H1 (cell line): ENCODE results near the gene XK. TPM values are rescaled to one million over a fixed set of nuclear protein-coding genes. Genes with fewer than 3 reads are reported as not detected.

Experiments used
- CTCF ChIA-PET: fragments of 300-600 bp; sonication (Branson Sonifier 250); formaldehyde crosslinking; loops from one replicate; lab custom pipeline; 2021; ENCODE audit not compliant: partially characterized antibody; lab: Charles Lee
- POLR2A ChIA-PET: fragments of 300-600 bp; sonication (Branson Sonifier 250); formaldehyde crosslinking; loops from one replicate; lab custom pipeline; 2021; ENCODE audit warnings: inconsistent platforms; ENCODE audit not compliant: partially characterized antibody; lab: Charles Lee
- DNase-seq, 2 experiments: peaks; one replicate each; pipeline versions ENCODE4 v3.0.0 to v3.0.0-alpha.2; 2010 to 2022; ENCODE audit warnings: low spot score in 2 of 2, low read depth in 1 of 2, mixed read lengths in 1 of 2
- FAIRE-seq: peaks from 2 replicates; lab custom pipeline; 2011; peaks lifted over from hg19 to GRCh38; lab: Jason Lieb, UNC
- H2AFZ ChIP-seq: 2 replicates; pipeline ENCODE4 v1.8.1; 2012; ENCODE audit warnings: low read length, inconsistent platforms
- H2AK5ac ChIP-seq: 2 replicates; pipeline ENCODE4 v1.6.1; 2013; ENCODE audit warnings: low read depth, low read length
- H2BK120ac ChIP-seq: replicated peaks from 2 replicates; pipeline ENCODE3; 2013; ENCODE audit warnings: low read depth, low read length, inconsistent platforms
- H2BK12ac ChIP-seq: 2 replicates; pipeline ENCODE4 v1.6.1; 2013; ENCODE audit warnings: low read depth, low read length
- H2BK15ac ChIP-seq: 2 replicates; pipeline ENCODE4 v1.6.1; 2013; ENCODE audit warnings: low read length
- H2BK20ac ChIP-seq: 2 replicates; pipeline ENCODE4 v1.6.1; 2013; ENCODE audit warnings: low read length
- H2BK5ac ChIP-seq: 2 replicates; pipeline ENCODE4 v1.6.1; 2013; ENCODE audit warnings: low read depth, low read length
- H3K14ac ChIP-seq: 2 replicates; pipeline ENCODE4 v1.6.1; 2013; ENCODE audit warnings: inconsistent platforms; ENCODE audit not compliant: insufficient read length
- H3K18ac ChIP-seq: 2 replicates; pipeline ENCODE4 v1.6.1; 2013; ENCODE audit warnings: low read length; ENCODE audit errors: extremely low read depth
- H3K23ac ChIP-seq: 2 replicates; pipeline ENCODE4 v1.6.1; 2013; ENCODE audit warnings: inconsistent platforms; ENCODE audit not compliant: insufficient read length
- H3K23me2 ChIP-seq: 2 replicates; pipeline ENCODE4 v1.6.1; 2013; ENCODE audit warnings: low read depth, low read length
- H3K27ac ChIP-seq: 2 replicates; pipeline ENCODE4 v1.6.1; 2011; ENCODE audit warnings: low read depth, low read length, inconsistent platforms
- H3K27me3 ChIP-seq, 4 experiments: replicated peaks in 1 of 4; 1 replicate in 1 of 4; 2 replicates in 3 of 4; pipeline versions ENCODE4 v1.6.1 to v1.8.1; 2011 to 2013; ENCODE audit warnings: low read length in 3 of 4, mild to moderate bottlenecking in 3 of 4, inconsistent platforms in 2 of 4, mixed read lengths in 2 of 4, moderate library complexity in 1 of 4; ENCODE audit not compliant: control insufficient read depth in 3 of 4, insufficient read depth in 3 of 4; ENCODE audit errors: extremely low read depth in 1 of 4
- H3K36me3 ChIP-seq, 4 experiments: 2 replicates each; pipeline versions ENCODE4 v1.6.1 to v1.8.1; 2011 to 2013; ENCODE audit warnings: mild to moderate bottlenecking in 4 of 4, low read length in 3 of 4, moderate library complexity in 2 of 4, control low read depth in 1 of 4, inconsistent platforms in 1 of 4; ENCODE audit not compliant: insufficient read depth in 4 of 4, control insufficient read depth in 2 of 4
- H3K4ac ChIP-seq: replicated peaks from 2 replicates; pipeline ENCODE3; 2013; ENCODE audit warnings: low read length, low read depth, mixed read lengths, inconsistent platforms; ENCODE audit not compliant: insufficient read length
- H3K4me1 ChIP-seq, 4 experiments: replicated peaks in 1 of 4; 1 replicate in 1 of 4; 2 replicates in 3 of 4; pipeline versions ENCODE4 v1.6.1 to v1.8.1; 2011 to 2013; ENCODE audit warnings: low read length in 3 of 4, inconsistent platforms in 2 of 4, mixed read lengths in 1 of 4; ENCODE audit not compliant: insufficient read depth in 4 of 4, control insufficient read depth in 3 of 4
- H3K4me2 ChIP-seq, 2 experiments: 2 replicates each; pipeline versions ENCODE4 v1.6.1 to v1.8.1; 2011 to 2013; ENCODE audit warnings: low read depth in 2 of 2, low read length in 2 of 2, control low read depth in 1 of 2, inconsistent platforms in 1 of 2, mild to moderate bottlenecking in 1 of 2; ENCODE audit not compliant: insufficient read depth in 1 of 2
- H3K4me3 ChIP-seq, 4 experiments: fragments of 200-600, 300-600 bp in 1 of 4; sonication (generic), shearing (Covaris generic), sonication (Bioruptor Twin) in 1 of 4; 2 replicates each; pipeline versions ENCODE4 v1.5.1 to v1.8.1; 2011 to 2016; ENCODE audit warnings: low read length in 4 of 4, low read depth in 3 of 4, control low read depth in 2 of 4, inconsistent platforms in 2 of 4, mild to moderate bottlenecking in 2 of 4, mixed read lengths in 1 of 4, moderate library complexity in 1 of 4; ENCODE audit not compliant: insufficient read depth in 2 of 4; ENCODE audit errors: extremely low read depth in 1 of 4
- H3K56ac ChIP-seq: replicated peaks from 2 replicates; pipeline ENCODE3; 2013; ENCODE audit warnings: low read depth, mild to moderate bottlenecking, mixed read lengths, low read length, inconsistent platforms; ENCODE audit not compliant: insufficient read length
- H3K79me1 ChIP-seq: 2 replicates; pipeline ENCODE4 v1.6.1; 2013; ENCODE audit warnings: low read depth, low read length, control low read depth
- H3K79me2 ChIP-seq, 2 experiments: 2 replicates each; pipeline versions ENCODE4 v1.6.1 to v1.8.1; 2012 to 2013; ENCODE audit warnings: low read length in 2 of 2, mild to moderate bottlenecking in 2 of 2, inconsistent platforms in 1 of 2; ENCODE audit not compliant: insufficient read depth in 2 of 2, control insufficient read depth in 1 of 2
- H3K9ac ChIP-seq, 4 experiments: replicated peaks in 1 of 4; 1 replicate in 1 of 4; 2 replicates in 3 of 4; pipeline versions ENCODE4 v1.6.1 to v1.8.1; 2011 to 2013; ENCODE audit warnings: low read depth in 3 of 4, low read length in 3 of 4, control low read depth in 2 of 4, mild to moderate bottlenecking in 2 of 4, moderate library complexity in 2 of 4, inconsistent platforms in 1 of 4; ENCODE audit errors: extremely low read depth in 1 of 4
- H3K9me3 ChIP-seq, 2 experiments: 2 replicates each; pipeline versions ENCODE4 v1.6.1 to v1.8.1; 2012 to 2013; ENCODE audit warnings: mild to moderate bottlenecking in 2 of 2, moderate library complexity in 2 of 2, control low read depth in 1 of 2, inconsistent platforms in 1 of 2, low read depth in 1 of 2, low read length in 1 of 2, mixed read lengths in 1 of 2; ENCODE audit not compliant: insufficient read depth in 2 of 2
- H4K20me1 ChIP-seq, 2 experiments: replicated peaks in 1 of 2; 2 replicates each; pipeline versions ENCODE3 to v1.8.1; 2011 to 2013; ENCODE audit warnings: inconsistent platforms in 2 of 2, low read length in 2 of 2, mild to moderate bottlenecking in 1 of 2; ENCODE audit not compliant: insufficient read depth in 2 of 2, control insufficient read depth in 1 of 2
- H4K5ac ChIP-seq: 2 replicates; pipeline ENCODE4 v1.6.1; 2013; ENCODE audit warnings: low read length, low read depth, mixed read lengths, inconsistent platforms; ENCODE audit not compliant: insufficient read length
- H4K8ac ChIP-seq: 2 replicates; pipeline ENCODE4 v1.8.0; 2013; ENCODE audit warnings: mild to moderate bottlenecking, moderate library complexity, low read length, inconsistent platforms; ENCODE audit not compliant: insufficient read depth; ENCODE audit errors: extremely low read depth
- H4K91ac ChIP-seq: replicated peaks from 2 replicates; pipeline ENCODE3; 2013; ENCODE audit warnings: low read length, mixed read lengths, inconsistent platforms; ENCODE audit not compliant: insufficient read length
- CBX8 ChIP-seq: fragments of 300-800, 300-1000 bp; sonication (generic); IDR thresholded peaks from 2 replicates; pipeline ENCODE4 v1.7.1; 2016; ENCODE audit warnings: low read depth, low read length, borderline replicate concordance
- CEBPB ChIP-seq: IDR thresholded peaks from 2 replicates; pipeline ENCODE4 v1.6.1; 2012; ENCODE audit warnings: low read depth, low read length
- CTBP2 ChIP-seq: IDR thresholded peaks from 2 replicates; pipeline ENCODE4 v1.7.0; 2011; ENCODE audit warnings: borderline replicate concordance, mild to moderate bottlenecking, moderate library complexity, mixed read lengths, low read length; ENCODE audit not compliant: insufficient read depth, insufficient read length
- JUN ChIP-seq: IDR thresholded peaks from 2 replicates; pipeline ENCODE4 v1.6.1; 2011; ENCODE audit warnings: low read depth, mild to moderate bottlenecking, improper control_type of control experiment, low read length
- RAD21 ChIP-seq, 2 experiments: IDR thresholded peaks in 1 of 2; conservative IDR thresholded peaks in 1 of 2; 2 replicates each; pipeline ENCODE4 v1.6.1; 2011; ENCODE audit warnings: low read depth in 2 of 2, low read length in 2 of 2, improper control_type of control experiment in 1 of 2, inconsistent platforms in 1 of 2, mild to moderate bottlenecking in 1 of 2, moderate library complexity in 1 of 2
- polyA plus RNA-seq, 7 experiments: library from polyadenylated mRNA; depleted of rRNA in 3 of 7; stranded (reverse) in 5 of 7; unstranded in 2 of 7; fragments of >200 nt in 5 of 7; fragments of 200-250 nt in 2 of 7; gene quantifications; 1 replicate in 5 of 7; 2 replicates in 1 of 7; 4 replicates in 1 of 7; pipeline versions ENCODE4 v1.2.1 to v1.2.3, GENCODE V29; 2011 to 2013; ENCODE audit warnings: missing spikeins in 2 of 7, mixed read lengths in 2 of 7
- total RNA-seq: library from RNA; stranded (reverse); fragmentation: NEBNext Ultra II Directional; extraction: Animal tissue kit (Norgen Biotek cat#: 25700); gene quantifications from 2 replicates; pipeline ENCODE4 v1.2.1, GENCODE V29; 2021
- TF ChIP-seq, protein P1 (sequence below): IDR thresholded peaks from 2 replicates; pipeline ENCODE4 v1.6.1; 2011; ENCODE audit warnings: low read depth, mild to moderate bottlenecking, low read length; ENCODE audit not compliant: insufficient read depth

The XK gene
- total and polyA plus RNA-seq, 2 of the 8 experiments (the other 6 are each of a cell fraction or from before 2014, with no cell fraction given), result 0.76 to 0.84 TPM

DNA sequence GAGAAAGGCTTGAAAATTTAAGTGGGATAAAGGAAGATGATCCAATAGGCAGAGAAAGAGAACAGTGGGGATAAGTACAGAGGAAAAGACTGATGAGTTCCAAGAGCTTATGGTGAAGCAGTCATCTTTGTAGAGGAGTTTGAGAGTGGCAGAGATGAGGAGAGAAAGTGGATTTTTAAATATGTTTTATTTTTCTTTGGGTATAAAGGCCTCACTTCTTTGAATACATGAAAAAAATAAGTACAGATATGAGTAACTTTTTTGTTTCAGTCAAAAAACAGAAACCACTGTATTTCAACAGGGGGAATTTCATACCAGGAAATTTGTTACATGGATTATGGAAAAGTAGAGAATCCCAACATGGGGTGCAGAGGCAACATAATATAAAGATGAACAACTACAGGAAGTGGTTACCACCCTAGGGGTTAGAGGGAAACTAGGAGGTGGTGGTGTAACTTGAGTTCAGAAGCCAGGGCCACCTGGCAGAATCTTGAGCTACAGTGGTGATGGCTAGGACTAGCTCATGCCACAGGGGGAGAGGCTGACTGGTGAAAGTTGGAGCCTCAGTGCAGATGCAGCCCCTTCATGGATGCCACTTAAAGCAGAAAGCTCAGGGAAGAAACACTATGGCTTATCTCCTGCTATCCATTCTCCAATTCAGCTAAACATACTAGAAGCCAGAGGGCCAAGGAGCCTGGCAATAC is 90.8 kb downstream of the XK start:
- CTCF ChIA-PET, result no interaction called here
- H4K20me1 ChIP-seq, result no peaks in the 10 kb centered on the region
- FAIRE-seq, result no peak
- no peak for TF ChIP-seq CEBPB
- TF ChIP-seq, protein P1, sequence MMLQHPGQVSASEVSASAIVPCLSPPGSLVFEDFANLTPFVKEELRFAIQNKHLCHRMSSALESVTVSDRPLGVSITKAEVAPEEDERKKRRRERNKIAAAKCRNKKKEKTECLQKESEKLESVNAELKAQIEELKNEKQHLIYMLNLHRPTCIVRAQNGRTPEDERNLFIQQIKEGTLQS, result no peak
- TF ChIP-seq CBX8, result no peak
- TF ChIP-seq CTBP2, result no peak
- TF ChIP-seq JUN, result no peak
- TF ChIP-seq RAD21 (IDR thresholded peaks at IDR 0.05 in 1 of 2, conservative IDR thresholded peaks at IDR 0.05 in 1 of 2; ENCODE audit: low read depth in 2 of 2, low read length in 2 of 2), result no peak

More for the DNA sequence above, 90.8 kb downstream of the XK start:
- DNase-seq, result no peak
- Histone ChIP-seq H3K9ac (no peak overlapping the region), H2BK12ac (no peak overlapping the region), H3K79me1 (no peaks in the 10 kb centered on the region), H3K9me3 (no peaks in the 10 kb centered on the region), H2BK5ac (no peak overlapping the region), H3K56ac (no peak overlapping the region), H3K23me2 (no peaks in the 10 kb centered on the region), H3K14ac (no peak overlapping the region), H3K36me3 (no peaks in the 10 kb centered on the region), H3K23ac (no peak overlapping the region), H2AK5ac (no peak overlapping the region), H4K8ac (no peak overlapping the region), H3K27me3 (no peaks in the 10 kb centered on the region), H3K4ac (no peak overlapping the region), H2BK20ac (no peak overlapping the region), H3K18ac (no peak overlapping the region), H3K79me2 (no peaks in the 10 kb centered on the region), H4K5ac (no peak overlapping the region), H3K4me1 (no peaks in the 10 kb centered on the region), H3K27ac (no peak overlapping the region), H2BK120ac (no peak overlapping the region), H2AFZ (no peak overlapping the region), H3K4me2 (no peak overlapping the region), H2BK15ac (no peak overlapping the region), H3K4me3 (no peak overlapping the region), H4K91ac (no peak overlapping the region)
- POLR2A ChIA-PET, result no interaction called here
